Testis (tissue), 2 donors: ENCODE measurements around the gene THBS3.

Experiments used
- CTCF ChIP-seq, 3 experiments: fragments of 450-650 bp in 2 of 3; fragments of 200-600 bp in 1 of 3; sonication (generic) in 1 of 3; IDR thresholded peaks; one replicate each; pipeline ENCODE4 v1.5.1; 2016 to 2019; ENCODE audit warnings: antibody characterized with exemption in 3 of 3, mild to moderate bottlenecking in 2 of 3, moderate library complexity in 1 of 3
- POLR2A ChIP-seq: fragments of 450-650 bp; IDR thresholded peaks from one replicate; pipeline ENCODE4 v1.6.1; 2017; ENCODE audit warnings: antibody characterized with exemption, mild to moderate bottlenecking, moderate library complexity

- peak; percentile 87 to 97 (median 94) for TF ChIP-seq CTCF (IDR thresholded peaks at IDR 0.05)
- TF ChIP-seq POLR2A, result no peak
Measured at GRCh38 chr1:155193275-155193990, 14.3 kb downstream of the THBS3 start.
